ENCODE data around the gene TIMP2. TPM values are rescaled to one million over a fixed set of nuclear protein-coding genes. Genes with fewer than 3 reads are reported as not detected.

Gene TIMP2, protein sequence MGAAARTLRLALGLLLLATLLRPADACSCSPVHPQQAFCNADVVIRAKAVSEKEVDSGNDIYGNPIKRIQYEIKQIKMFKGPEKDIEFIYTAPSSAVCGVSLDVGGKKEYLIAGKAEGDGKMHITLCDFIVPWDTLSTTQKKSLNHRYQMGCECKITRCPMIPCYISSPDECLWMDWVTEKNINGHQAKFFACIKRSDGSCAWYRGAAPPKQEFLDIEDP
- 212 and 283 TPM in 2 replicates for total RNA-seq

DNA sequence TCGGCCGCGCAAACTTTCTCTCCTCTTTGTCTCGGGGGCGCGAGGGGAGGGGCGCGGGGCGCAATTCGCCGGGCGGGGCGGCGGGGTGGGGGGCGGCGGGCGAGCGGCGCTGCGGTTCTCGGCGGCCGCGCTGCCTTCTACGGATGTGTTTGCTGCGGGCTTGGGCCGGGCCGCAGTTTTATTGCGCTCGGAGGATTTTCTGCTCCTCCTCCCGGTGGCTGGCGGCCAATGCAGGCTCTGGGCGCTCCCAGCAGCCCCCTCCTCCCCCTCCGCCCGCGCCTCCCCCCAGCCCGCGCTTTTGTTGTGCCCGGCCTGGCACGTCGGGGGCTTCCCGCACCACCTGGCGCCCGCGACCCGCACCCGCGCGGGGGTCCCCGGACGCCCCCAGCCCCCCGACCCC is at the start of gene TIMP2:
Gene TIMP2, minus strand, starts transcription at position 154 of the 400 bp plus-strand sequence. CDS start 299 bp downstream, outside the sequence.

DNA sequence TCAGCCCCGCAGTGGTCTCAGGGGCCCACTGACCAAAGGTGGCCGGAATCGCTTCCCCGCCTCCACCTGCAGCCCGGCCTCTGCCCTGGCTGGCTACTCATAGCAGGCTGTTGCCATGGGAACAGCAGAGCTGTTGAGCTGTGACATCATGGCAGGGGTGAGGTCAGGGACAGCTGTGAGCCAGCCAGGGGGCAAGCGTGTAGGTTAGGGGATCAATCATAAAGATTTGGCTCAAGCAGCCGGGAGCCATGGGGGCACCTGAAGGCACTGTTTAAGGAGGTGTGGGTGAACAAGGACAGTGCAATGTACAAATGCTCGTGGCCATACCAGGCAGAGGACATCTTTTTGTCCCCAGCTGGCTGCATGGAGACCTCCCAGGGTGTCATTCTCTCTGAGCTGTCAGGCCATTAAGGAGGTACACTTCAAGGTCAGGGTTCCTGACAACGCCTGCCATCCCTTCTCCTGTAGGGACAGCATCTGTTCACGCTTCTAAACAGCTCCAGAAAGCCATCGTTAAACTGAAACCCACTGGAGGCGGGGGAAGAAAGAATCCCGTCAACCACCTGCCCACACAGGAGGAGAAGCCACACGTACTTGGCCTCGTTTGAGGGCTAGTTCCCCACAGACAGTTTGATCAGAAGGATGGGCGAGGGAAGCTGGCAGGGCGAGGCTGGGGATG is 21.9 kb downstream of the TIMP2 start, which contains the start of gene CEP295NL:
Gene CEP295NL, minus strand, starts transcription at position 101 of the 679 bp plus-strand sequence. CDS start 1,373 bp downstream, outside the sequence.

DNA sequence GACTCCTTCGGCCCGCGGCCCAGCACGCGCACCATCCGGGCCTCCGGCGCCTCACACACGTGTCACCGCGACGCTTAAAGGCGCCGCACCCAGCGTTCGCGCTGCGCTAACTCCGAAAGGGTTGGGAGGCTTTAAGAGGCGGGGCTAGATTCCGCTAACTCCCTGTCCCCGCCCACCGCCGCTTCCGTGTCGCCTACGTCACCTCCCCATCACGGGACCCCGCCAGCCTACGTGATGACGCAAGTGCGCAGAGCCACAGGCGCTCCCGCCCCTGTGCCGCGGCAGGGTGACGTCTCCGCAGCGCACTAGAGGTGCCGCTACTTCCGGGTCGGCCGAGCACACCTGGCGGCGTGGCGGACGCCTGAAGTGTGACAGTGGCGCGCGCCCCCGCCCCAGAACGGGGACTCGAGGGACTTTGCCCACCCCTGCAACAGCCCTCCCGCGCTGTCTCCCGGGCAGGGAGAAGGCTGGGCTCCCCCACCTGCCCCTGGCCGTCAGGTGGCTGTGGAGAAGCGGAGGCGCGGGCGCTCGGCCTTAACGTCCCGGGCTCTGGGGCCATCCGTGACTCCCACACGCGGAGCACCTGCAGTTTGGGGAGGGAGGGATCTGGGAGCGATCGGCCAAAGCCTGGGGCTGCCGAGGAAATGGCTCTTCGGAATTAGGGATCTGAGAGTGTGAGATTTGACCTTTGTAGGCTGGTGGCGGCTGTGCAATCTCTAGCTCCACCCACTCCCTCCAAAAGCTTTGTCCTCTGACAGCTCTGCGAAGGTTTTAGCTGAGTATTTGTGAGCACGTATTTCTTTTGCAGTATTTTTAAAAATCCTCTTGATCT is 84.2 kb downstream of the TIMP2 start, which contains the start of gene USP36:
Gene USP36, minus strand, starts transcription at position 35 of the 832 bp plus-strand sequence. CDS start 4,451 bp downstream, outside the sequence.

Other genes with a start within 250 kb of the TIMP2 start
- 6.7 and 9.8 TPM in 2 replicates for gene CYTH1, start 143.1 kb downstream of the TIMP2 start, total RNA-seq
- gene USP36, start 84.6 kb downstream of the TIMP2 start, total RNA-seq: 28.8 and 45.3 TPM in 2 replicates
- 2.2 and 3.1 TPM in 2 replicates for gene CEP295NL, start 22.2 kb downstream of the TIMP2 start, total RNA-seq
- 563 and 861 TPM in 2 replicates for gene LGALS3BP, start 54.5 kb upstream of the TIMP2 start, total RNA-seq
- 74.3 and 74.7 TPM in 2 replicates for gene CANT1, start 84.4 kb upstream of the TIMP2 start, total RNA-seq
- gene C1QTNF1, start 98.8 kb upstream of the TIMP2 start, total RNA-seq: 84.0 and 195 TPM in 2 replicates
- 14.7 and 15.3 TPM in 2 replicates for gene ENGASE, start 149.4 kb upstream of the TIMP2 start, total RNA-seq

Measured in smooth muscle cell of the pulmonary artery (primary cell).